Lower leg skin (tissue), 4 donors: ENCODE measurements around the gene SWT1. TPM values are rescaled to one million over a fixed set of nuclear protein-coding genes. Genes with fewer than 3 reads are reported as not detected.
"Not testable (repeated sequence)": the region's sequence is repeated elsewhere in the genome, so short reads cannot be mapped to it uniquely, and the experiment has no call there.

Experiments used
- DNase-seq, 2 donors: peaks; one replicate each; pipeline ENCODE4 v3.0.0-alpha.2; 2019; ENCODE audit warnings: low spot score in 2 of 2
- H3K4me3 ChIP-seq: fragments of 200-600 bp; sonication (generic); 2 replicates; pipeline ENCODE4 v1.5.1; 2017; ENCODE audit warnings: mild to moderate bottlenecking, low read depth; ENCODE audit not compliant: poor library complexity, severe bottlenecking
- CTCF ChIP-seq, 3 donors: fragments of 450-650 bp; IDR thresholded peaks; one replicate each; pipeline ENCODE4 v1.5.1; 2016; ENCODE audit warnings: antibody characterized with exemption in 3 of 3, mild to moderate bottlenecking in 3 of 3, moderate library complexity in 2 of 3
- POLR2A ChIP-seq, 2 donors: fragments of 450-650 bp; IDR thresholded peaks; one replicate each; pipeline ENCODE4 v1.6.1; 2016 to 2017; ENCODE audit warnings: antibody characterized with exemption in 2 of 2, mild to moderate bottlenecking in 1 of 2, moderate library complexity in 1 of 2
- WGBS, 2 donors: methylation state at CpG; one replicate each; pipeline ENCODE4 v1.1.5; 2018; 5-methylcytosine and 5-hydroxymethylcytosine counted together
- intact Hi-C: fragments of 100-400 bp; cut with DNase I; formaldehyde crosslinking; loops from one replicate; pipeline ENCODE4 v1.15.0; 2023; ENCODE audit warnings: low total_unique reads
- total RNA-seq, 4 donors: library from RNA; depleted of rRNA; stranded (reverse); fragments of >200 nt; gene quantifications; one replicate each; pipeline ENCODE4 v1.1.0, GENCODE V29; 2016

Gene SWT1
- total RNA-seq, 4 donors from 2014 or later: 3.9 to 6.3 (median 4.5) TPM

- DNase-seq: no peak
- H3K4me3 ChIP-seq: no peak overlapping the region
- TF ChIP-seq CTCF (IDR thresholded peaks at IDR 0.05) (no peak), POLR2A (IDR thresholded peaks at IDR 0.05) (no peak)
- intact Hi-C loops: no loop called here
These were observed 75.9 kb downstream of the SWT1 start for GRCh38 chr1:185232874-185233273.

GRCh38 chr1:185234183-185234582 lies 77.2 kb downstream of the SWT1 start:
- WGBS, 2 donors: 90 to 94% methylated on average over 1 of the region's 1 CpG
- H3K4me3 ChIP-seq, intact Hi-C loops, DNase-seq: not testable (repeated sequence)

GRCh38 chr1:185237176-185237575 lies 80.2 kb downstream of the SWT1 start:
- intact Hi-C loops, H3K4me3 ChIP-seq, DNase-seq: not testable (repeated sequence)
- WGBS, 2 donors: 94 to 95% methylated on average over 2 of the region's 2 CpGs

DNA sequence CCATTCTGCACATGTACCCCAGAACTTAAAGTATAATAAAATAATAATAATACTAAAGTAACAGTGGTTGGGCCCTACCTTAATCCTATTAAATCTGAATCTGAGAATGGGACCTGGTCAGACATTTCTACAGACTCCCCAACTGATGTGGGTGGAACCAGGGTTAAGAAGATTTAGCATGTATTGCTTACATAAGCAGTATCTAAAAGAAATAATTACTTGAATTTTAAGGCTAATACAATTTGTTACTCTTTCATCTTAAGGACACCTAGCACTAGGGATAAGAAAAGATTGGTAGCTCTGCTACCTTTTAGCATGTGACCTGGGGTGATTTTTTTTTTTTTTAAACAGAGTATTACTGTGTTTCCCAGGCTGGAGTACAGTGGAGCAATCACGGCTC lies 80.7 kb downstream of the SWT1 start:
- TF ChIP-seq POLR2A (IDR thresholded peaks at IDR 0.05): no peak
- TF ChIP-seq CTCF (IDR thresholded peaks at IDR 0.05): no peak
- DNase-seq: no peak
- no peak overlapping the region for H3K4me3 ChIP-seq
- WGBS, 2 donors: 94 to 96% methylated on average over 1 of the region's 1 CpG
- intact Hi-C loops: no loop called here

DNA sequence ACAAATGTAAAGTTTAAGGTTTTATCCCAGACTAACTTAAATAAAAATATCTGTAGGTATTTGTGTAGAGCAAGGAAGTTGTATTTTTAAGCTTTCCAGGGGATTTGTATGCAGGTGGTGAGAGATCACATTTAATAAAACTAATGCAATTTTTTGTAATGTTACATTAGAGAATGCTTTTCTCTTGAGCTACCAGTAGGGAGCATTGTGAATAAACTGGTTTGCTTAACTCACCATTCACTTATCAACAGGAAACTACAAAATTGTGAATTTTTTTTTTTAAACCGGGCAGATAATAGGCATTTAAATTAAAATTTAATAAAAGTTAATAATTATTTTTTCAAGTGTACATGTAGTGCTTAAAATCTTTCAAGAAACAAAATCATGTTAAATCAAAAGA lies 81.5 kb downstream of the SWT1 start:
- 47 to 76% methylated on average over 1 of the region's 1 CpG for WGBS, 2 donors
- no peak for DNase-seq
- intact Hi-C loops: no loop called here
- TF ChIP-seq CTCF (IDR thresholded peaks at IDR 0.05): no peak
- TF ChIP-seq POLR2A (IDR thresholded peaks at IDR 0.05): no peak
- no peak overlapping the region for H3K4me3 ChIP-seq

DNA sequence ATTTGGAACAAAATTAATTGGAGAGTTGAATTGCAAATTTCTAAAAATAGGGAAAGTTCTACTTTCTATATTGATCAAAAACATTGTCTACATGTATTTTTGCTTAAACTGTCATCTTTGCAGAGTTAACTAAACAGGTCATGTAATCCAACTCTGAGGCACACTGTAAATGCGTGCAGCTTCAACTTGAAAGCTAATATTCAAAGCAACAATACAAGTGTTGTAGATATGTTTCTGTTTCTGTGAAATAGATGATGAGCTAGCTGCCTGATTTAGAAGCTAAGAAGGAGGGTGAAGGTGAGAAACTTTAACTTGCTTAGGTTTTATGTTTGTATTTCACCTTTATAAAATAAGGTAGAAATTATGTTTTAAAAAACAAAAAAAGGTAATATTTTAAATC lies 82.9 kb downstream of the SWT1 start:
- TF ChIP-seq POLR2A (IDR thresholded peaks at IDR 0.05): no peak
- TF ChIP-seq CTCF (IDR thresholded peaks at IDR 0.05): no peak
- intact Hi-C loops: no loop called here
- no peak for DNase-seq
- WGBS, 2 donors: 83 to 87% methylated on average over 1 of the region's 1 CpG
- no peak overlapping the region for H3K4me3 ChIP-seq

DNA sequence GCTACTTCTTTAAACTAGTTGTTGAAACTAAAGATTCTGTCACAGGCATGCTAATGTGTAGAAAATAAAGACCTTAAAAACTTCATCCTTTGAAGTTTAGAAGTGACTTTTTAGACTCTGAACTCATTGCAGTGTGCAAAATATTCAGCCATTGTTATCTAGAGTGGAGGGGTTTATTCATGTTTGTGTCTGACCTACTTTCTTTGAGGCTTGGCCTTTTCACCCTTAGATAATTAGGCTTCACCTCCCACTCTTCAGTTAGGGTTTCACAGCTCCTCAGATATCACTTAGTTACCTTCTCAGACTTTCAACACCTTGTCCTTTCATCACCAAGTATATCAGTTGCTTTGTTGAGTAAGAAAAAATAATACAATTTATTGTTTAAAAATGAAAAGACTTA lies 84.2 kb downstream of the SWT1 start:
- no peak overlapping the region for H3K4me3 ChIP-seq
- no peak for TF ChIP-seq POLR2A (IDR thresholded peaks at IDR 0.05)
- TF ChIP-seq CTCF (IDR thresholded peaks at IDR 0.05): no peak
- intact Hi-C loops: no loop called here
- no peak for DNase-seq
